Heart left ventricle (tissue), 16 donors: Measurements from ENCODE around the gene PRKCH. TPM values are rescaled to one million over a fixed set of nuclear protein-coding genes. Genes with fewer than 3 reads are reported as not detected.
A peak's percentile ranks its signal among the peaks of the same experiment; 100 is the strongest.

Experiments
- ATAC-seq, 4 donors: fragments of 200-7000 bp; cut with Tn5 transposase; one replicate each; pipeline ENCODE4 v1.9.1; 2020 to 2022; ENCODE audit warnings: moderate library complexity in 4 of 4, mild to moderate bottlenecking in 3 of 4, moderate number of reproducible peaks in 1 of 4
- DNase-seq, 5 donors: peaks; one replicate each; pipeline ENCODE4 v3.0.0-alpha.2; 2020
- H3K27ac ChIP-seq, 12 donors: fragments of 200-600 bp; sonication (generic) in 4 of 12; one replicate each; pipeline versions ENCODE4 v1.5.0 to v1.8.0; 2016 to 2022; ENCODE audit warnings: mild to moderate bottlenecking in 2 of 12
- H3K27me3 ChIP-seq, 9 donors: fragments of 200-600 bp; sonication (generic) in 2 of 9; one replicate each; pipeline versions ENCODE4 v1.5.1 to v1.8.0; 2016 to 2022; ENCODE audit warnings: mild to moderate bottlenecking in 3 of 9
- H3K36me3 ChIP-seq, 9 donors: fragments of 200-600 bp; sonication (generic) in 2 of 9; one replicate each; pipeline versions ENCODE4 v1.5.0 to v1.8.0; 2018 to 2022; ENCODE audit warnings: mild to moderate bottlenecking in 2 of 9
- H3K4me1 ChIP-seq, 12 donors: fragments of 200-600 bp; sonication (generic) in 4 of 12; one replicate each; pipeline versions ENCODE4 v1.5.0 to v1.8.0; 2016 to 2022; ENCODE audit warnings: mild to moderate bottlenecking in 3 of 12
- H3K4me3 ChIP-seq, 12 donors: fragments of 200-600 bp; sonication (generic) in 4 of 12; one replicate each; pipeline versions ENCODE4 v1.5.0 to v1.8.0; 2017 to 2022; ENCODE audit warnings: mild to moderate bottlenecking in 9 of 12, moderate library complexity in 4 of 12
- H3K9me3 ChIP-seq, 12 donors: fragments of 200-600 bp; sonication (generic) in 4 of 12; one replicate each; pipeline versions ENCODE4 v1.5.0 to v1.8.0; 2016 to 2022; ENCODE audit warnings: mild to moderate bottlenecking in 1 of 12
- POLR2A ChIP-seq, 2 donors: fragments of 450-650 bp; IDR thresholded peaks; one replicate each; pipeline ENCODE4 v1.6.1; 2017; ENCODE audit warnings: antibody characterized with exemption in 2 of 2, mild to moderate bottlenecking in 2 of 2, moderate library complexity in 2 of 2
- WGBS, 4 donors: extraction: QIAGEN DNeasy Blood & Tissue Kit in 2 of 4; methylation state at CpG; one replicate each; pipeline versions ENCODE4 v1.1.5 to v1.1.7; 2013 to 2018; 5-methylcytosine and 5-hydroxymethylcytosine counted together
- intact Hi-C, 10 donors: fragments of 100-400 bp; cut with DNase I; formaldehyde crosslinking; loops; one replicate each; pipeline versions ENCODE4 v1.11.1 to v1.14.2; 2022
- polyA plus RNA-seq, 2 donors: library from polyadenylated mRNA; stranded (reverse); fragments of 200-250 nt; gene quantifications; one replicate each; pipeline ENCODE4 v1.2.3, GENCODE V29; 2013
- total RNA-seq, 9 donors: library from RNA; depleted of rRNA in 2 of 9; stranded (reverse); fragments of >200 nt in 2 of 9; fragmentation: NEBNext Ultra II Directional in 3 of 9; extraction: Animal tissue kit (Norgen Biotek cat#: 25700) in 3 of 9; gene quantifications; one replicate each; pipeline versions ENCODE4 v1.1.0 to v1.2.4, GENCODE V29; 2016 to 2023
- TF ChIP-seq, protein P1 (sequence below), 12 donors: fragments of 200-600 bp; sonication (generic) in 4 of 12; IDR thresholded peaks; one replicate each; pipeline versions ENCODE4 v1.5.0 to v1.8.0; 2018 to 2022; ENCODE audit warnings: antibody characterized with exemption in 12 of 12, mild to moderate bottlenecking in 5 of 12
- donor health status: ischemic (EF 13 %, LVEDD 7.1; RV severe dilation, severe dysfunction).
- donor health status: healthy with polysubstance abuse.
- donor health status: DM: no; HTN: yes; CAD: no.
- donor health status: DM: no; HTN: no; CAD: no.
- donor health status: ischemic (EF 25% LVEDD 6.9; RV normal size, moderate dysfunction).
- donor health status: ischemic (EF 25% LVEDD 5.7; RV mildly dilated, moderate dysfunction).
- donor health status: healthy.
- donor health status: DM: yes; HTN: yes; CAD: no.
- donor health status: ischemic (EF 35%, LVEDD 5.7; RV mildly dilated, moderate dysfunction).
- donor health status: nonischemic (EF 11% LVEDD 7.7; RV severe dilation, severe dysfunction).
- donor health status: DM: yes; HTN: yes; CAD: no.
- donor health status: PGD.
- donor health status: ischemic (EF 29% LVEDD 5.4; RV normal size, mild dysfunction).
- donor health status: nonischemic (EF 23%, LVEDD 6.1; RV moderate dilation, normal function).

The PRKCH gene
- total and polyA plus RNA-seq, 11 donors: 6.1 to 49.2 (median 21.7) TPM

DNA sequence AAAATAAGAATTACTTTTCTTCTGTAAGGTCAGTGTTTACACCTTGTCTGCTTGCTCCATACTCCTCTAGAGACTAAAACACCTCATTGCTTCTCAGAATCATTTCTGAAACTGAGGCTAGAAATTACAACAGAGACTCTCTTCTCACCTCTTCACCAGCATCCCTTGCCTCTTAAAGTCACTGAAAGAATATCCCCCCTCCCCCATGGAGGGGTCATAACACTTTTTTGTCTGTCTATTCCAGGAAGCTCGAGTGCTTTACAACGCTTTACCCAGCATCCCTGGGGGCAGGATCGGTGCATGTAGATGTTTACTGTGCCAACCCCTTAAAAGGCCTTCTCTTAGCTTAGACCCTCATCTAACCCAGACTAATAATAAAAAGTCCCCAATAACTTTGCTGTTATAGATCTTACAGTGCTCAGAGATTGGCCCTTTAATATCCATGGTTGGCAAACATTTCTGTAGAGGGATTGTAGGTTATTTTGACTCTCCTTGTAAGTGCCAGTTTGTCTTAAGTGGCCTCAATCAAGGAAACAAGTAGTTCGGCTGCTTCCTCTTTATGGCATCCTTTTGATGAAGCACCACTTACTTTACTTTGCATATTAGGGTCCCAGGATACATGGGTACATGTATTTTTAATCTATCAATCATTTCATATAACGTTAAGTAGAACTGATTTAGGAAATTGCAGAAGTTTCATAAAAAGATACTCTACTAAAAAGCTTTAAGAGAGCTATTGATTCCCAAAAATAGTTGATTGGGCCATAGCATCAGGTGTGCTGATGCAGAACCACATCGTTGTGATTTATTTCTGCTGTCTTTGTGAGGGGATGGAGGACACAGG, 29.3 kb downstream of the PRKCH start:
- 52 to 63% (median 56%) methylated on average over 6 of the region's 6 CpGs for WGBS, 4 donors
- no peak overlapping the region for H3K4me3 ChIP-seq
- no peaks in the 10 kb centered on the region for H3K36me3 ChIP-seq
- intact Hi-C loops: no loop called here
- peak overlapping the region in 1 of 12 donors; percentile 93 for H3K27ac ChIP-seq
- no peaks in the 10 kb centered on the region for H3K27me3 ChIP-seq
- H3K4me1 ChIP-seq: peaks cover 0 to 69% (median 23%) of the 10 kb centered on the region in 12 donors
- no peak for TF ChIP-seq POLR2A (IDR thresholded peaks at IDR 0.05)
- TF ChIP-seq, protein P1, sequence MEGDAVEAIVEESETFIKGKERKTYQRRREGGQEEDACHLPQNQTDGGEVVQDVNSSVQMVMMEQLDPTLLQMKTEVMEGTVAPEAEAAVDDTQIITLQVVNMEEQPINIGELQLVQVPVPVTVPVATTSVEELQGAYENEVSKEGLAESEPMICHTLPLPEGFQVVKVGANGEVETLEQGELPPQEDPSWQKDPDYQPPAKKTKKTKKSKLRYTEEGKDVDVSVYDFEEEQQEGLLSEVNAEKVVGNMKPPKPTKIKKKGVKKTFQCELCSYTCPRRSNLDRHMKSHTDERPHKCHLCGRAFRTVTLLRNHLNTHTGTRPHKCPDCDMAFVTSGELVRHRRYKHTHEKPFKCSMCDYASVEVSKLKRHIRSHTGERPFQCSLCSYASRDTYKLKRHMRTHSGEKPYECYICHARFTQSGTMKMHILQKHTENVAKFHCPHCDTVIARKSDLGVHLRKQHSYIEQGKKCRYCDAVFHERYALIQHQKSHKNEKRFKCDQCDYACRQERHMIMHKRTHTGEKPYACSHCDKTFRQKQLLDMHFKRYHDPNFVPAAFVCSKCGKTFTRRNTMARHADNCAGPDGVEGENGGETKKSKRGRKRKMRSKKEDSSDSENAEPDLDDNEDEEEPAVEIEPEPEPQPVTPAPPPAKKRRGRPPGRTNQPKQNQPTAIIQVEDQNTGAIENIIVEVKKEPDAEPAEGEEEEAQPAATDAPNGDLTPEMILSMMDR (IDR thresholded peaks at IDR 0.05): no peak
- no peak for ATAC-seq
- DNase-seq: no peak
- no peaks in the 10 kb centered on the region for H3K9me3 ChIP-seq

DNA sequence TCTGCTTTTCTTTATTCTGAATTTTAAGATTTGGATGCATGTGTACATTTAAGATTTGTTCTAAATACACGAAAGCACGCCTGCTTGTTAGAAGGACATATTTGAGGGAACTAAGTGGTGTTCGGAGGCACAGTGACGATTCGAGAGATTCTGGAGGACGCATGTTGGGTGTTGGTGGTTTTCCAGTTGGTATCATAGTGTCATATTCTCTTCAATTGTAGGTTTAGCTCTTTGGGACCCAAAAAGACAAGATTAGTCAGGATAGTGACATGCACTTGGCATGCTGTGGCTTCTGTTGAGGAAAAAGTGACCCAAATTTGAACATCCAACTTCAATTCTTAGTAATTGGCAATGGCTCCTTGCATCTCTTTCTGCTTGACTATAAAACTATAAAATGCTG, 30.1 kb downstream of the PRKCH start:
- TF ChIP-seq, protein P1 (IDR thresholded peaks at IDR 0.05): no peak
- TF ChIP-seq POLR2A (IDR thresholded peaks at IDR 0.05): no peak
- Histone ChIP-seq H3K4me1 (peaks cover 0 to 69% (median 21%) of the 10 kb centered on the region in 12 donors), H3K27ac (peak overlapping the region in 1 of 12 donors; percentile 93), H3K9me3 (no peaks in the 10 kb centered on the region), H3K27me3 (no peaks in the 10 kb centered on the region), H3K36me3 (no peaks in the 10 kb centered on the region), H3K4me3 (no peak overlapping the region)
- ATAC-seq (no peak), DNase-seq (no peak)
- intact Hi-C loops: no loop called here
- 93 to 96% (median 94%) methylated on average over 6 of the region's 6 CpGs for WGBS, 4 donors

DNA sequence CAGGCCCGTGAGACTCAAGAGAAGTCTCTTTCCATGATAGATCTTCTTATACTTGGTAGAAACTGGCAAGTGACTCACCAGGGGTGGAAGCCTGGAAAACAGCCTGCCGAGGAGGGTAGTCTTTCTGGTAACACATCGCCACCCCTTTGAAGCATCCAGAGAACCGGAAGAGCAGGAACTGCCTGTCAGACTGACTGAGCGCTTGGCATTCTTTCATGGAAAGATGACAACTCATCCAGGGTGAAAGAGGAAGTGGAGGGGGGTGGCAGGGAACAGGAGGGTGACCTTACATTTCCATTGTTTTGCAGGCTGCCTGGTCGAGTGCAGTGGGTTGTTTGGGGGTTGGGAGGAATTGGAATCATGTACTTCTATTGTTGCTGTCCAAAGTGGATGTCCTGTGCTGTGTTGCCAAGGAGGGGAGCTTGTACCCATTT, 34.5 kb downstream of the PRKCH start:
- H3K36me3 ChIP-seq: no peaks in the 10 kb centered on the region
- H3K4me3 ChIP-seq: no peak overlapping the region
- TF ChIP-seq, protein P1 (IDR thresholded peaks at IDR 0.05): no peak
- TF ChIP-seq POLR2A (IDR thresholded peaks at IDR 0.05): no peak
- peak; percentile 75 to 94 (median 90) for ATAC-seq
- no peaks in the 10 kb centered on the region for H3K9me3 ChIP-seq
- intact Hi-C loops: loop anchor here in 1 of 10 donors (5.0 kb wide), 2 partner anchors 34 to 61 kb away; partner anchors contain the start of gene PRKCH
- 27 to 36% (median 30%) methylated on average over 6 of the region's 6 CpGs for WGBS, 4 donors
- peak overlapping the region; percentile 5 to 75 (median 50) for H3K27ac ChIP-seq
- H3K4me1 ChIP-seq: peaks cover 0 to 61% (median 9%) of the 10 kb centered on the region in 12 donors
- H3K27me3 ChIP-seq: no peaks in the 10 kb centered on the region
- peak in 4 of 5 donors; percentile 45 to 78 (median 64) for DNase-seq

DNA sequence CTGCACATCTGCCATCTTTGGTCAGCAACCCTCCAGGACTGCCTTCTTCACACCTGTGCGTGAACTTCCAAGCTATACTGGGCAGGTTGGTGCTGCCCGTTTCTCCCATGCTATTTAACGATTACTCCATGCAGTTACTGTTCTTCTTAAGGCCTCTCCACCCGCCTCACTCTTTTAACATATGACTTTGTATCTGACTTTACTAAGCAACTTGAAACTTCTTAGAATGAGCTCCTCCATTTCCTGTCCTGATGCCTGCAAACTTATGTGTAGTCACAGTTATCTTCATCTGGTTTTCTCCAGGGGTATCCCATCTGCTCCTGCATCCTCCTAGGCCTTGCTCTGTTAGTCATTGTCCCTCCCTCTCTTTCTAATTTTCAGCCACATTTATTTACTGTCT, 35.7 kb downstream of the PRKCH start:
- no peaks in the 10 kb centered on the region for H3K9me3 ChIP-seq
- no peaks in the 10 kb centered on the region for H3K36me3 ChIP-seq
- H3K4me1 ChIP-seq: peaks cover 0 to 60% (median 8%) of the 10 kb centered on the region in 12 donors
- peak overlapping the region in 7 of 12 donors; percentile 3 to 75 (median 42) for H3K27ac ChIP-seq
- intact Hi-C loops: loop anchor here in 1 of 10 donors (5.0 kb wide), 2 partner anchors 35 to 60 kb away; partner anchors contain the start of gene PRKCH
- no peaks in the 10 kb centered on the region for H3K27me3 ChIP-seq
- 85 to 95% (median 93%) methylated on average over 4 of the region's 4 CpGs for WGBS, 4 donors
- no peak overlapping the region for H3K4me3 ChIP-seq
- no peak for ATAC-seq
- TF ChIP-seq POLR2A (IDR thresholded peaks at IDR 0.05): no peak
- TF ChIP-seq, protein P1 (IDR thresholded peaks at IDR 0.05): no peak
- no peak for DNase-seq
